Smooth muscle cell (in vitro differentiated cells): ENCODE results near the gene PLSCR5. TPM values are rescaled to one million over a fixed set of nuclear protein-coding genes. Genes with fewer than 3 reads are reported as not detected.

Experiments
- DNase-seq: peaks from one replicate; lab custom pipeline; 2025; ENCODE audit not compliant: unreplicated experiment; lab: John Stamatoyannopoulos, UW
- H2AFZ ChIP-seq: fragments of 200-600 bp; sonication (generic); 2 replicates; pipeline ENCODE4 v1.6.0; 2016; ENCODE audit warnings: antibody characterized with exemption, low read depth, mild to moderate bottlenecking
- H3F3A ChIP-seq: fragments of 200-600 bp; sonication (generic); 2 replicates; pipeline ENCODE4 v1.6.0; 2017; ENCODE audit warnings: antibody characterized with exemption, low read depth
- H3K27ac ChIP-seq: fragments of 200-600 bp; sonication (generic); 2 replicates; pipeline ENCODE4 v1.5.1; 2016; ENCODE audit warnings: low read depth, mild to moderate bottlenecking
- H3K27me3 ChIP-seq: fragments of 200-600 bp; sonication (generic); 2 replicates; pipeline ENCODE4 v1.6.1; 2016; ENCODE audit warnings: low read depth, mild to moderate bottlenecking
- H3K36me3 ChIP-seq: fragments of 200-600 bp; sonication (generic); 2 replicates; pipeline ENCODE4 v1.5.1; 2016; ENCODE audit warnings: low read depth
- H3K4me1 ChIP-seq: fragments of 200-600 bp; sonication (generic); 2 replicates; pipeline ENCODE4 v1.5.1; 2016; ENCODE audit warnings: low read depth
- H3K4me2 ChIP-seq: fragments of 200-600 bp; sonication (generic); 2 replicates; pipeline ENCODE4 v1.6.0; 2016; ENCODE audit warnings: mild to moderate bottlenecking
- H3K4me3 ChIP-seq: fragments of 200-600 bp; sonication (generic); 2 replicates; pipeline ENCODE4 v1.5.1; 2016; ENCODE audit warnings: mild to moderate bottlenecking
- H3K79me2 ChIP-seq: fragments of 200-600 bp; sonication (generic); 2 replicates; pipeline ENCODE4 v1.6.0; 2016; ENCODE audit warnings: low read depth, mild to moderate bottlenecking
- H3K9ac ChIP-seq: fragments of 200-600 bp; sonication (generic); 2 replicates; pipeline ENCODE4 v1.6.0; 2016; ENCODE audit warnings: low read depth
- H3K9me3 ChIP-seq: fragments of 200-600 bp; sonication (generic); replicated peaks from 2 replicates; pipeline ENCODE4 v1.5.1; 2016; ENCODE audit warnings: low read depth
- H4K20me1 ChIP-seq: fragments of 200-600 bp; sonication (generic); 2 replicates; pipeline ENCODE4 v1.6.0; 2016; ENCODE audit warnings: low read depth
- WGBS: methylation state at CpG from one replicate; pipeline ENCODE4 v1.1.7; 2016; ENCODE audit warnings: low lambda C conversion rate; 5-methylcytosine and 5-hydroxymethylcytosine counted together
- polyA plus RNA-seq: library from polyadenylated mRNA; unstranded; fragments of >200 nt; fragmentation: Nextera tagmentation; extraction: Ambion mirVana; gene quantifications from 2 replicates; pipeline ENCODE4 v1.2.1, GENCODE V29; 2016
- total RNA-seq: library from RNA; depleted of rRNA; stranded (reverse); fragments of >200 nt; gene quantifications from 2 replicates; pipeline ENCODE4 v1.2.3, GENCODE V29; 2014
- TF ChIP-seq, protein P1 (sequence below): fragments of 200-600 bp; sonication (generic); IDR thresholded peaks from 2 replicates; pipeline ENCODE4 v1.5.1; 2017; ENCODE audit warnings: borderline replicate concordance, mild to moderate bottlenecking, antibody characterized with exemption; ENCODE audit not compliant: insufficient read depth, poor library complexity, severe bottlenecking

Gene PLSCR5
- total and polyA plus RNA-seq, 2 experiments from 2014 or later, result 0.49 TPM; not detected in 1

DNA sequence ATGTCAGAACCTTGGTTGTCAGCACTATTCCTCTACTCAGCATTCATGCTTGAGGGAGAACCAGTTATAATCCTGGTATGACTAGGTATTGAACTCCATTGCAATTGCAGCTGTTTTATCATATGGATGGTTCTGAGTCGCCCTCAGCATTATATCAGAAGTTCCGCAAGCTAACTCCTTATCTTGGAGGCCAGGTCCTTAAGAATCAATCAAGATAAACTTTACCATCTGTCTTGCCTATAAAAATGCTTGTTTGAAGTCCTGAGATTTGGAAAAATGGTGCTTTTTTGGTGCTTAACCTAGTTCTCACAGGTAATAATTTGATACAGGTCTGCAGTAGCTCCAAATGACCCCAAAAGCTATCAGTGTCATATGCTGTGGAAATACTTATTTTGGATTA lies 44.5 kb downstream of the PLSCR5 start:
- WGBS, result 90% methylated on average over 2 of the region's 2 CpGs
- Histone ChIP-seq H3K27ac (no peak overlapping the region), H3F3A (no peaks in the 10 kb centered on the region), H3K9me3 (no peaks in the 10 kb centered on the region), H3K79me2 (no peaks in the 10 kb centered on the region), H3K9ac (no peak overlapping the region), H3K4me3 (no peak overlapping the region), H3K4me2 (no peak overlapping the region), H3K4me1 (no peaks in the 10 kb centered on the region), H3K36me3 (no peaks in the 10 kb centered on the region), H3K27me3 (no peaks in the 10 kb centered on the region), H4K20me1 (no peaks in the 10 kb centered on the region), H2AFZ (no peak overlapping the region)
- TF ChIP-seq, protein P1, sequence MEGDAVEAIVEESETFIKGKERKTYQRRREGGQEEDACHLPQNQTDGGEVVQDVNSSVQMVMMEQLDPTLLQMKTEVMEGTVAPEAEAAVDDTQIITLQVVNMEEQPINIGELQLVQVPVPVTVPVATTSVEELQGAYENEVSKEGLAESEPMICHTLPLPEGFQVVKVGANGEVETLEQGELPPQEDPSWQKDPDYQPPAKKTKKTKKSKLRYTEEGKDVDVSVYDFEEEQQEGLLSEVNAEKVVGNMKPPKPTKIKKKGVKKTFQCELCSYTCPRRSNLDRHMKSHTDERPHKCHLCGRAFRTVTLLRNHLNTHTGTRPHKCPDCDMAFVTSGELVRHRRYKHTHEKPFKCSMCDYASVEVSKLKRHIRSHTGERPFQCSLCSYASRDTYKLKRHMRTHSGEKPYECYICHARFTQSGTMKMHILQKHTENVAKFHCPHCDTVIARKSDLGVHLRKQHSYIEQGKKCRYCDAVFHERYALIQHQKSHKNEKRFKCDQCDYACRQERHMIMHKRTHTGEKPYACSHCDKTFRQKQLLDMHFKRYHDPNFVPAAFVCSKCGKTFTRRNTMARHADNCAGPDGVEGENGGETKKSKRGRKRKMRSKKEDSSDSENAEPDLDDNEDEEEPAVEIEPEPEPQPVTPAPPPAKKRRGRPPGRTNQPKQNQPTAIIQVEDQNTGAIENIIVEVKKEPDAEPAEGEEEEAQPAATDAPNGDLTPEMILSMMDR, result no peak
- DNase-seq, result no peak

DNA sequence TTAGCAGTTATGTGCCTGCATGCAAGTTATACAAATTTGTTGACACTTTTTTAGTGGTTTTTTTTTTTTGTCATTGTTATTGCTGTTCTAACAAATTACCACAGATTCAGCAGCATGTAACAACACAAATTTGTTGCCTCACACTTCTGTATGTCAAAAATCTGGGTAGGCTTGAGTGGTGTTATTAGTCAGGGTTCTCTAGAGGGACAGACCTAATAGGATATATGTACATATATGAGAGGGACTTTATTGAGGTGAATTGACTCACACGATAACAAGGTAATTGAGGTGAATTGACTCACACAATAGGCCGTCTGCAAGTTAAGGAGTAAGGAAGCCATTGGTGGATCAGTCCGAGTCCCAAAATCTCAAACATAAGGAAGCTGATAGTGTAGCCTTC lies 45.8 kb downstream of the PLSCR5 start:
- H3K9ac ChIP-seq, result no peak overlapping the region
- no peaks in the 10 kb centered on the region for H3K79me2 ChIP-seq
- no peaks in the 10 kb centered on the region for H3K9me3 ChIP-seq
- H4K20me1 ChIP-seq, result no peaks in the 10 kb centered on the region
- H2AFZ ChIP-seq, result no peak overlapping the region
- no peaks in the 10 kb centered on the region for H3K4me1 ChIP-seq
- H3K4me2 ChIP-seq, result no peak overlapping the region
- no peaks in the 10 kb centered on the region for H3K36me3 ChIP-seq
- TF ChIP-seq, protein P1, result no peak
- no peaks in the 10 kb centered on the region for H3K27me3 ChIP-seq
- no peaks in the 10 kb centered on the region for H3F3A ChIP-seq
- H3K4me3 ChIP-seq, result no peak overlapping the region
- H3K27ac ChIP-seq, result no peak overlapping the region
- WGBS, result 91% methylated on average over 3 of the region's 3 CpGs
- DNase-seq, result no peak

DNA sequence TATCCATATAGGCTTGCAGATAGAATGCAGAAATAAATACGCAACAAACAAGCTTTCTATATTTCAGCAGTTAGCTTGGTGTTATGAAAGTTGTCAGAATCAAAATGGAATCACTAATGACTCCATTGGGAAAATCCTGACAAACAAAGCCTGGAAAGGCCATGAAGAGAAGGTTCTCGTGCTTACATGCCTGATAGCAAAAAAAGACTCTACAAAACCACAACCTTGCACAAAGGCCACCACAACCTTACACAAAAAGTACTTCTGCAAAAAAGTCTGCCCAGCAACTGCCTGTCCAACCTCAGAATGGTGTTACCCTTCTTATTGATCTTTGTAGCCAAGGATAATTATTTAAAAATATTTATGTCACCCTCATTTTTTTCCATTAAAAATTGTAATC lies 46.4 kb downstream of the PLSCR5 start:
- Histone ChIP-seq H3K9ac (no peak overlapping the region), H2AFZ (no peak overlapping the region), H3K27me3 (no peaks in the 10 kb centered on the region), H4K20me1 (no peaks in the 10 kb centered on the region), H3K79me2 (no peaks in the 10 kb centered on the region), H3F3A (no peaks in the 10 kb centered on the region), H3K4me2 (no peak overlapping the region), H3K4me1 (no peaks in the 10 kb centered on the region), H3K36me3 (no peaks in the 10 kb centered on the region), H3K9me3 (no peaks in the 10 kb centered on the region), H3K27ac (no peak overlapping the region), H3K4me3 (no peak overlapping the region)
- DNase-seq, result no peak
- WGBS, result 100% methylated on average over 2 of the region's 2 CpGs
- TF ChIP-seq, protein P1, result no peak

DNA sequence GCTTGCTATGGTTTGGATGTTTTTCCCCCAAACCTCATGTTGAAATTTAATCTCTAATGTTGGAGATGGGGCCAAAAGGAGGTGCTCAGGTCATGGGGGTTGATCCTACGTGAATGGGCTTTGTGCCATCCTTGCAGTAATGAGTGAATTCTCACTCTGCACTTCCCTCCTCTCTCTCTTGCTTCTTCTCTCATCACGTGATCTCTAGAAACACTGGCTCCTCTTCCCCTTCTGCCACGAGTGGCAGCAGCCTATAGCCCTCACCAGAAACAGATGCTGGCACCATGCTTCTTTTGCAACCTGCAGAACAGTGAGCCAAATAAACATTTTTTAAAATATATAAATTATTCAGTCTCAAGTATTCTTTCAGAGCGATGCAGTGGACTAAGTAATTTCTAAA lies 47.4 kb downstream of the PLSCR5 start:
- no peaks in the 10 kb centered on the region for H3K79me2 ChIP-seq
- H3K9ac ChIP-seq, result no peak overlapping the region
- TF ChIP-seq, protein P1, result no peak
- no peaks in the 10 kb centered on the region for H3F3A ChIP-seq
- H3K4me3 ChIP-seq, result no peak overlapping the region
- H3K27me3 ChIP-seq, result no peaks in the 10 kb centered on the region
- H2AFZ ChIP-seq, result no peak overlapping the region
- H4K20me1 ChIP-seq, result no peaks in the 10 kb centered on the region
- H3K4me1 ChIP-seq, result no peaks in the 10 kb centered on the region
- no peak overlapping the region for H3K4me2 ChIP-seq
- no peaks in the 10 kb centered on the region for H3K36me3 ChIP-seq
- DNase-seq, result no peak
- H3K9me3 ChIP-seq, result no peaks in the 10 kb centered on the region
- WGBS, result 93% methylated on average over 4 of the region's 4 CpGs
- no peak overlapping the region for H3K27ac ChIP-seq
